CD4-positive, alpha-beta T cell treated with Interleukin-12 subunit alpha and Interleukin-12 subunit beta, for 1 hour (primary cell): ENCODE results near the gene CAB39.

ENCODE experiments used
- DNase-seq: peaks from one replicate; pipeline ENCODE4 v3.0.0-alpha.2; 2020

Gene CAB39

GRCh38 chr2:230758566-230759480 lies 46.2 kb downstream of the CAB39 start:
- DNase-seq, result no peak

- no peak for DNase-seq
Measured at GRCh38 chr2:230759481-230760167, 47.0 kb downstream of the CAB39 start.

GRCh38 chr2:230761704-230762103 lies 49.1 kb downstream of the CAB39 start:
- DNase-seq, result no peak

GRCh38 chr2:230762317-230762896 lies 49.8 kb downstream of the CAB39 start:
- peak; percentile 34 for DNase-seq

GRCh38 chr2:230764346-230764745 lies 51.7 kb downstream of the CAB39 start:
- no peak for DNase-seq

- no peak for DNase-seq
Measured at GRCh38 chr2:230765611-230766300, 53.1 kb downstream of the CAB39 start.

- no peak for DNase-seq
Measured at GRCh38 chr2:230767862-230768388, 55.3 kb downstream of the CAB39 start.

- DNase-seq, result no peak
Measured at GRCh38 chr2:230770804-230771203, 58.2 kb downstream of the CAB39 start.

- DNase-seq, result no peak
Measured at GRCh38 chr2:230772156-230772555, 59.5 kb downstream of the CAB39 start.

- DNase-seq, result peak; percentile 40
Measured at GRCh38 chr2:230773039-230773773, 60.6 kb downstream of the CAB39 start.

GRCh38 chr2:230774348-230774951 lies 61.8 kb downstream of the CAB39 start:
- DNase-seq, result no peak

- no peak for DNase-seq
Measured at GRCh38 chr2:230775737-230776136, 63.1 kb downstream of the CAB39 start.

- DNase-seq, result no peak
Measured at GRCh38 chr2:230777721-230778120, 65.1 kb downstream of the CAB39 start.

GRCh38 chr2:230778350-230779063 lies 65.9 kb downstream of the CAB39 start:
- no peak for DNase-seq

- DNase-seq, result peak; percentile 31
Measured at GRCh38 chr2:230779126-230779525, 66.5 kb downstream of the CAB39 start.

GRCh38 chr2:230779607-230780006 lies 67.0 kb downstream of the CAB39 start:
- DNase-seq, result no peak

GRCh38 chr2:230781130-230781797 lies 68.6 kb downstream of the CAB39 start:
- DNase-seq, result peak; percentile 60

GRCh38 chr2:230783101-230783500 lies 70.5 kb downstream of the CAB39 start:
- no peak for DNase-seq

GRCh38 chr2:230784795-230785194 lies 72.2 kb downstream of the CAB39 start:
- DNase-seq, result no peak

- DNase-seq, result no peak
Measured at GRCh38 chr2:230785346-230785745, 72.7 kb downstream of the CAB39 start.
